ENCODE data around the gene UGT2A1. TPM values are rescaled to one million over a fixed set of nuclear protein-coding genes. Genes with fewer than 3 reads are reported as not detected.

The UGT2A1 gene
- total RNA-seq, 1 experiment from 2014 or later, result not detected

- in situ Hi-C loops (cut with HindIII; ENCODE audit: low pct_unique_long_range_greater_than_20kb, low sequenced_read_pairs), result no loop called here
- no peak for DNase-seq (ENCODE audit: low read depth)
Observed at GRCh38 chr4:69601065-69601464, 52.0 kb downstream of the UGT2A1 start.

GRCh38 chr4:69600013-69600412, 53.0 kb downstream of the UGT2A1 start:
- no peak for DNase-seq (ENCODE audit: low read depth)
- in situ Hi-C loops (cut with HindIII; ENCODE audit: low pct_unique_long_range_greater_than_20kb, low sequenced_read_pairs), result no loop called here

GRCh38 chr4:69594382-69594781, 58.7 kb downstream of the UGT2A1 start:
- DNase-seq (ENCODE audit: low read depth), result no peak

GRCh38 chr4:69591364-69591763, 61.7 kb downstream of the UGT2A1 start:
- in situ Hi-C loops (cut with HindIII; ENCODE audit: low pct_unique_long_range_greater_than_20kb, low sequenced_read_pairs), result no loop called here
- no peak for DNase-seq (ENCODE audit: low read depth)

More at GRCh38 chr4:69594382-69594781, 58.7 kb downstream of the UGT2A1 start:
- in situ Hi-C loops (cut with HindIII; ENCODE audit: low pct_unique_long_range_greater_than_20kb, low sequenced_read_pairs), result no loop called here

GRCh38 chr4:69589884-69590283, 63.2 kb downstream of the UGT2A1 start:
- in situ Hi-C loops (cut with HindIII; ENCODE audit: low pct_unique_long_range_greater_than_20kb, low sequenced_read_pairs), result no loop called here
- no peak for DNase-seq (ENCODE audit: low read depth)

GRCh38 chr4:69584135-69584534, 68.9 kb downstream of the UGT2A1 start:
- in situ Hi-C loops (cut with HindIII; ENCODE audit: low pct_unique_long_range_greater_than_20kb, low sequenced_read_pairs), result no loop called here
- DNase-seq (ENCODE audit: low read depth), result no peak

GRCh38 chr4:69583543-69583942, 69.5 kb downstream of the UGT2A1 start:
- in situ Hi-C loops (cut with HindIII; ENCODE audit: low pct_unique_long_range_greater_than_20kb, low sequenced_read_pairs), result no loop called here

GRCh38 chr4:69577245-69577644, 75.8 kb downstream of the UGT2A1 start:
- in situ Hi-C loops (cut with HindIII; ENCODE audit: low pct_unique_long_range_greater_than_20kb, low sequenced_read_pairs), result no loop called here
- no peak for DNase-seq (ENCODE audit: low read depth)

More at GRCh38 chr4:69583543-69583942, 69.5 kb downstream of the UGT2A1 start:
- DNase-seq (ENCODE audit: low read depth), result no peak

- DNase-seq (ENCODE audit: low read depth), result no peak
- in situ Hi-C loops (cut with HindIII; ENCODE audit: low pct_unique_long_range_greater_than_20kb, low sequenced_read_pairs), result no loop called here
Observed at GRCh38 chr4:69576251-69576877, 76.7 kb downstream of the UGT2A1 start.

- DNase-seq (ENCODE audit: low read depth), result peak; percentile 41
- in situ Hi-C loops (cut with HindIII; ENCODE audit: low pct_unique_long_range_greater_than_20kb, low sequenced_read_pairs), result no loop called here
Observed at GRCh38 chr4:69568787-69569186, 84.3 kb downstream of the UGT2A1 start.

- no peak for DNase-seq (ENCODE audit: low read depth)
- in situ Hi-C loops (cut with HindIII; ENCODE audit: low pct_unique_long_range_greater_than_20kb, low sequenced_read_pairs), result no loop called here
Observed at GRCh38 chr4:69563424-69563823, 89.6 kb downstream of the UGT2A1 start.

GRCh38 chr4:69549651-69550050, 103.4 kb downstream of the UGT2A1 start:
- in situ Hi-C loops (cut with HindIII; ENCODE audit: low pct_unique_long_range_greater_than_20kb, low sequenced_read_pairs), result no loop called here
- DNase-seq (ENCODE audit: low read depth), result no peak

GRCh38 chr4:69546134-69546765, 106.8 kb downstream of the UGT2A1 start:
- DNase-seq (ENCODE audit: low read depth), result peak; percentile 43
- in situ Hi-C loops (cut with HindIII; ENCODE audit: low pct_unique_long_range_greater_than_20kb, low sequenced_read_pairs), result no loop called here

Other genes starting within 250 kb of the UGT2A1 start
- not detected in 2 replicates for gene UGT2B4, start 157.3 kb downstream of the UGT2A1 start, total RNA-seq (2014; rRNA removed; shearing (Covaris generic); ENCODE audit: low replicate concordance)
- not detected in 2 replicates for gene UGT2A2, start 13.6 kb downstream of the UGT2A1 start, total RNA-seq (2014; rRNA removed; shearing (Covaris generic); ENCODE audit: low replicate concordance)
- not detected in 2 replicates for gene SULT1B1, start 107.4 kb upstream of the UGT2A1 start, total RNA-seq (2014; rRNA removed; shearing (Covaris generic); ENCODE audit: low replicate concordance)
- gene SULT1E1, start 206.9 kb upstream of the UGT2A1 start, total RNA-seq (2014; rRNA removed; shearing (Covaris generic); ENCODE audit: low replicate concordance), result not detected in 2 replicates